ENCODE data around the gene SYDE1.

DNA sequence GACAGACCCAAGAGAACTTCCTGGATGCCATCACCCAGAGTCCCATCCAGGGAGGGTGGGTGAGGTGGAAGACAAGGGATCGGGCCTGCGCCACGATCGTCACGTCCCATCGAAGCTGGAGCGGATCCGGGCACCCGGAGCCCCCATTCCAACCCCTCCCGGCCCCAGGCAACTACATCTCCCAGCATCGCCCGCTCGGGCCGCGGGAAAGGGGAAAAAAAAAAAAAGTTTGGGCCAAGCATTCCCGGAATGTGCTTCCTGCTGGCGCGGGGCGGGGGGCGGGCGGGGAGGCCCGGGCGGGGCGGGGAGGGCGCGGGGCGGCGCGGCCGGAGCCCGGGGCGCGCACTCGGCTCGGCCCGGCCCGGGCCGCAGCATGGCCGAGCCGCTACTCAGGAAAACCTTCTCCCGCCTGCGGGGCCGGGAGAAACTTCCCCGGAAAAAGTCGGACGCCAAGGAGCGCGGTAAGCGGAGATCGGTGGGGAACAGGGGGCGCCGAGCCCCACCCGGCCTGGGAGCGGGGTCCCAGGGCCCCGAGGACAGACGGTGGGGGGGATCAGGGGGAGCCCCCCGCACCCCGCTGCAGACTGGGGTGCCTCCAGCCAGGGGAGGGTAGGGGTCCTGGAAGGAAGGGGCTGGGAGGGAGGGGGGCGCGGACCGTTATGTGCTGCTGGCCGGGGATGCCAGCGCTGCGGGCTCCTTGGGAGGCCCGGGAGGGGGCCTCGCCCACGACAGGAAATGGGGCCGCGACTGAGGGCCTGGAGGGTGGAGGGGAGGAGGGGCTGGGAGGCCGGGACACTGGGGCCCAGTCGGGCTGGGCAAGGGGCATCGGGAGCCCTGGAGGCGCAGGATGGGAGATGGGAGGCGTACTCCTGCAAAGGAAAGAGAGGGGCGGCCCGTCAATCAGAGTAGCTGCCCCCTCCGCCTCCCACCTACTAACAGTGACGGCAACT, at the start of gene SYDE1:
- TF ChIP-seq POLR2A (IDR thresholded peaks at IDR 0.05), result peak; percentile 71 to 74
- TF ChIP-seq, protein P1, sequence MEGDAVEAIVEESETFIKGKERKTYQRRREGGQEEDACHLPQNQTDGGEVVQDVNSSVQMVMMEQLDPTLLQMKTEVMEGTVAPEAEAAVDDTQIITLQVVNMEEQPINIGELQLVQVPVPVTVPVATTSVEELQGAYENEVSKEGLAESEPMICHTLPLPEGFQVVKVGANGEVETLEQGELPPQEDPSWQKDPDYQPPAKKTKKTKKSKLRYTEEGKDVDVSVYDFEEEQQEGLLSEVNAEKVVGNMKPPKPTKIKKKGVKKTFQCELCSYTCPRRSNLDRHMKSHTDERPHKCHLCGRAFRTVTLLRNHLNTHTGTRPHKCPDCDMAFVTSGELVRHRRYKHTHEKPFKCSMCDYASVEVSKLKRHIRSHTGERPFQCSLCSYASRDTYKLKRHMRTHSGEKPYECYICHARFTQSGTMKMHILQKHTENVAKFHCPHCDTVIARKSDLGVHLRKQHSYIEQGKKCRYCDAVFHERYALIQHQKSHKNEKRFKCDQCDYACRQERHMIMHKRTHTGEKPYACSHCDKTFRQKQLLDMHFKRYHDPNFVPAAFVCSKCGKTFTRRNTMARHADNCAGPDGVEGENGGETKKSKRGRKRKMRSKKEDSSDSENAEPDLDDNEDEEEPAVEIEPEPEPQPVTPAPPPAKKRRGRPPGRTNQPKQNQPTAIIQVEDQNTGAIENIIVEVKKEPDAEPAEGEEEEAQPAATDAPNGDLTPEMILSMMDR (IDR thresholded peaks at IDR 0.05), result no peak

Data from gastroesophageal sphincter (tissue), 3 donors.